Umbilical cord (tissue), 2 donors: ENCODE measurements around the gene ATP6AP2. TPM values are rescaled to one million over a fixed set of nuclear protein-coding genes. Genes with fewer than 3 reads are reported as not detected.
"Not testable (repeated sequence)": the region's sequence is repeated elsewhere in the genome, so short reads cannot be mapped to it uniquely, and the experiment has no call there.

Experiments used
- DNase-seq: peaks from one replicate; pipeline ENCODE4 v3.0.0-alpha.2; 2015; ENCODE audit warnings: low spot score
- total RNA-seq: library from RNA; depleted of rRNA; stranded (reverse); fragments of >200 nt; gene quantifications from one replicate; pipeline ENCODE4 v1.2.3, GENCODE V29; 2014; ENCODE audit warnings: low replicate concordance; ENCODE audit not compliant: insufficient read depth

ATP6AP2 gene, protein sequence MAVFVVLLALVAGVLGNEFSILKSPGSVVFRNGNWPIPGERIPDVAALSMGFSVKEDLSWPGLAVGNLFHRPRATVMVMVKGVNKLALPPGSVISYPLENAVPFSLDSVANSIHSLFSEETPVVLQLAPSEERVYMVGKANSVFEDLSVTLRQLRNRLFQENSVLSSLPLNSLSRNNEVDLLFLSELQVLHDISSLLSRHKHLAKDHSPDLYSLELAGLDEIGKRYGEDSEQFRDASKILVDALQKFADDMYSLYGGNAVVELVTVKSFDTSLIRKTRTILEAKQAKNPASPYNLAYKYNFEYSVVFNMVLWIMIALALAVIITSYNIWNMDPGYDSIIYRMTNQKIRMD
- 98.2 TPM for total RNA-seq

DNA sequence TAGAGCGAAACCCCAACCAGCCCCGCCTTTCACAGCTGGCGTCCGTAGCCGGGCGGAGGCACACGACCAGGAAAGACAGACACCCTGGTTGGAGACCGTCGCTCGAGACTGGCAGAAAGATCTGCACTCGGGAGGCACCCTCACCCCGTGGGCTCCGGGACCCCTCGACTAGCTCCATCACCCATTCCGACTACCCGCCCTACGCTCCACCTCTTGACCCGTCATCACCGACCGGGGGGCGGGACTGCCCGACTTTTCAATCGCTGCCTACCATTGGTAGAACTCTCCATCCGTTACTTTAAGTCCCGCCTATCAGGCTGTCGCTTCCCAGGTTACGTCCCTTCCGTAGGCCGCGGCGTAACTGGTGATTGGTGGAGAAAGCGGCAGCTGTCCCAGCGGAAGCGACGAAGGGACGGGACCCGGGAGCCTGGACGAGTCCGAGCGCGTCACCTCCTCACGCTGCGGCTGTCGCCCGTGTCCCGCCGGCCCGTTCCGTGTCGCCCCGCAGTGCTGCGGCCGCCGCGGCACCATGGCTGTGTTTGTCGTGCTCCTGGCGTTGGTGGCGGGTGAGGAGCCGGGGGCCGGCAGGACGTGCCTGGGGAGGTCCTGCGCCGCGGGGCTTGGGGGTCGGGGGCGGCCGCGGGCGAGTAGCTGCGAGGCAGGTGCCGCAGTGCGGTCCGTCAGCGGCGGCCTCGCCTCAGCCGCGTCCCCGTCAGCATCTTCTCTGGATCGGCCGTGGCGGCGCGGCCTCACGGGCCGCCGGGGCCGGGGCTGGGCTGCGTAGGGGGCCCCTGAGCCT lies at the start of gene ATP6AP2:
Gene ATP6AP2 (plus strand): TSS at position 434 of the 799 bp plus-strand sequence. CDS start 96 bp downstream, at position 530.
- DNase-seq = peak; percentile 96

- peak; percentile 68 for DNase-seq
Observed at GRCh38 chrX:40531056-40531826, 49.5 kb upstream of the ATP6AP2 start.

GRCh38 chrX:40537310-40537709 lies 43.5 kb upstream of the ATP6AP2 start:
- no peak for DNase-seq

- DNase-seq = peak; percentile 62
Observed at GRCh38 chrX:40538406-40538805, 42.4 kb upstream of the ATP6AP2 start.

DNA sequence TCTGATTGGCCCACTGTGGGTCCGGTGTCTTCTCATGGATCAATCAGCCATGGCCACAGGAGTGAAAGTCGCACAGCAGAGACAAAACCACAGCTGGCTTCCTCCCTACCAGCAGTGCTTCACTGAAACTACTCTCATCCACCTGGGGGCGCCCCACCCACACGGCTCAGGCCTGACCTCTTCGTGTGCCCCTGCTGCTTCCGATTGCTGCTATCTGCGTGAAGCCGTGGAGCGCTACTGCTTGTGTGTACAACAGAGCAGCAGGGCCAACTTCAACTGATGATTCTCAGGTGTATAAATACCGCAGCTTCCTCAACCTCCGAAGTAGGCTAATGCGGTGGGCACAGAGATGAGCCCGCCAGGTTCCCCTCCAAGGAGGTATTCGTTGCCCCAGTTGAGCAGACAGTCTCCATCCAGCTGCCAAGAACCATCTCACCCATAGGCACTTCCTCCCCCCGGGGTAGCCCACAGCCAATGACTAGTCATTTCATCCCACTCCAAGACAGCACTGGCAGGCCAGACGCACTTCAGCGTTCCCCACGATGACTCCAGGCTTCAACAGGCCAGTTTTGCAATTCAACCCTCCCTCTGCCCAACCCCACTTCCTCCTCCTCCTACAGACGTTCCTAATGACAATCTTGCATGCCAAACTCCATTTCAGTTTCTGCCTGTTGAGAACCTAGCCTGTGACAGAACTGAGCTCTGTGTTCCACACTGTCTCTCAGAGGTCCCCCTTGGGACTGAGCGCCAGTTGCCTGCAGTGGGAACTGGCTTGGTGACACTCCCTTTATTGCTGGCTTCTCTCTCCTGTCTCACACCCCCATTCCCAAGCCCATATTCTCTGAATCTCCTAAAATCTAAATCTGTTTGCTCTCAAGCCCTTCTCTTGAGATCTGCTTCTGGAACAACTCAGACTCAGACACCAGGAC lies 41.3 kb upstream of the ATP6AP2 start:
- DNase-seq = peak; percentile 79

- DNase-seq = no peak
Observed at GRCh38 chrX:40542208-40542607, 38.6 kb upstream of the ATP6AP2 start.

DNA sequence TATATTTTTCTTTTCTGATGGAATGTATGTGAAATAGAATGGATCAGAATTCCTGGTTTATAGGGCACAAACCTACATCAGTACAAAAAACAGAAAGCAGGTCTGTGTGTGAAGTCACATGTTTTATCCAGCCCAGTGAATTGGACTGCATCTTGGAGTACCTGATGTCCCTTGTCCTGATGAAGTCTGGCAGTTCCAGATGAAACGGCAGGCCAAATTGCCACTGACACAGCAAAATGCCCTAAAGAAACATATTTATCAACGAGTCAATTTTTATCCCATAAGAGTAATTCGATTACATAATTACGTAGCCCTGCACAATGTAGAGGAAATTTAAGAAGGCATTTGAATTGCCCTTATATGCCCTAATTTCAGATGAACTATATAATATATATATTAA lies 37.8 kb upstream of the ATP6AP2 start:
- DNase-seq = no peak

DNA sequence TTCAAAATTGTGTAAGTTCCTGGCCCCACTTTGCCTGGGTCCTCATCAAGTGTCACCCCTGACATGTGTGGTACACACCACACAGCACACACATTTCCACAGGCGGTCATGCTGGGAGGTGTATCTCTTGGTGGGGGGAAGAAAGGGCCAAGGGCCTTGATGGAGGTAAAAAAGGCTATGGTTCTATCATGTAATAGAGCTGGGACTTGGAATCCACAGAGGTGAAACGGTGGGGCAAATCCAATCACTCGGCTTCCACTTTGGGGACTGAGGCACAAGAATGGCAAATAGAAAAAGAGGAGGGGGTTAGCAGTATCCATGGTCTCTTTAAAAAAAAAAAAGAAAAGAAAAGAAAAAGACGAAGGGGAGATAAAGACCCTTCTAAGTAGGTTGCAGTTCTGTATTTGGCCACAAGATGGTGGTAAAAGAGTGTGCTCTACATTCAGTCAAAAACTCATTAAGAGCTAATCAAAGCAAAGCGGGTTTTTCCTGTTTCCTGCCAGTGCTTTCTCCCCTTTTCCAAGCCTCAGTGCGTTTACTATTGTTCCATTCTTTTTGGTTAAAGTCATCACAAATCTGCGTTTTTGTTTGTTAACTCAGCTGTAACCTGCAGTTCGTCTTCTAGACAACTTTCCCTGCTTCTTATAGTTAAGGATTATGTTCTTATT lies 37.0 kb upstream of the ATP6AP2 start:
- DNase-seq = peak; percentile 74

DNA sequence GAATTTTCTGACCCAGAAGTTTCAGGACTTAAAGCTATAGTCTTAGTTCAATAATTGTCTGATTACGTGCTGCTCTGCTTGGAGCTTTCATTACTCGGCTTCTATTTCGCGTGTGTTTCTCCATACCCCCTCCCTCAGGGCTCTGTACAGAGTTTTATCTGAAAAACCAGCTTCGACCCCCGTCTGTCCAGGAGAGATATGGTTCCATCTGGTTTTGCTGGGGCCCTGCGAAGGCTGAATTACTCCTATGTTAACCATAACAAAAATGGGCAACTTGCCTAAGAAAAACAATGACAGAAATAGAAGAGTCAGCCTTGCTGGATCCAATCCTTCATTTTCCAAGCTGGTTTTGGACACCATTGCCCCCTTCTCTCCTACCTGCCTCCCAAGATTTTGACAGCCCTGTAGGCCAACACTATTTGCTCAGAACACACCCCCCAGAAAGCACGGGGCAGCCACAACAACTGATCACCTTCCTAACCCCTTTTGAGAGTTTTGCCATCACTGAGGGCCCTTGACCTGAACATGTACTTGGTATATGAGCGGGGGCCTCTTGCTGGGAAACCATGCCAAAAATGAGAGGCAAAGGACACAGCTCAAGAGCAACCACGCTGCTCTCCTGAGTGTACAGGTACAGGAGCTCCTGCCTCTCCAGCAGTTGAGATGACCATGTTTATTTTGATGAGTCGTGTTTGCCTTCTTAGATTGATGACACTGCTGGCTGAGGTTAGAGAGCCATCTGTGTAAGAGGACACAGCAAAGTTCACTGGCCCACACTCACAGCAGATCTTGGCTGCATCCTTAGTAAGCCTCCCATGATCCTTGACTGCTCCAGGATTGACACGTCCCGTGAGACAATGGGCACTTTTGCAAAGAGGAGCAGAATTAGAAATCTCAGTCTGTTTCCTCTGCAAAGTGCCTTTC lies 36.2 kb upstream of the ATP6AP2 start:
- DNase-seq = no peak

DNA sequence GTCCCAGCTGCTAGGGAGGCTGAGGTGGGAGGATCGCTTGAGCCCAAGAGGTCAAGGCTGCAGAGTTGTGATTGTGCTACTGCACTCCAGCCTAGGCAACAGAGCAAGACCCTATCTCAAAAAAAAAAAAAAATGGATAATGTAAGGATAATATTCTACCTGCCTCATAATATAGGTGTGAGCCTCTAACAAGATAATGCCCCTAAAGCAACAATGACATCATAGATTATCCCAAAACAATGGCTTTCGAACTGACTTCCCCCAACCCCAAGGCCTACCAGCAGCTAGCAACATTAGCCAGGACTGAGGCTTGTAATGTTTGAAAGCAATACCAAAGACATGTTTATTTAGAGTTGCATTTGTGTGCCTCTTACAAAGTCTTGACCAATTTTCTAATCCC lies 33.9 kb upstream of the ATP6AP2 start:
- no peak for DNase-seq

DNA sequence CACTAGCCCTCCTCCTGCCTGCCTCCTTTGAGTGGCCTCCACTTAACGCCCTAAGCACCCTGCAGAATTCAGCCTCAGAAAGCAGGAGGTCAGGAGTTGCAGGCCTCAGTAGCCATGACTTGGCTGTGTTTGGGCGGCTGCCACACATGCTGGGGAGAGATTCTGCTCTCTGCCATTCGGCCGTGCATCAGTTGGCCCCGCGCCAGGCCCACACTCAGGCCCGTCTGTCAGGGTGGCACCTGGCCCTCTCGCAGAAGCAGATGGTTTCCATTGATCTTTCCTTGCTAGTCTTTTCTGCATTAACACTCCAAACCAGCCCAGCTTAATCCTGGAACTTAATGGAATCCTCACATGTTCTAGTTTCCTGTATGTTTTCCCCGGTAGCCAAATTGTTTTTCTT lies 30.7 kb upstream of the ATP6AP2 start:
- no peak for DNase-seq

DNA sequence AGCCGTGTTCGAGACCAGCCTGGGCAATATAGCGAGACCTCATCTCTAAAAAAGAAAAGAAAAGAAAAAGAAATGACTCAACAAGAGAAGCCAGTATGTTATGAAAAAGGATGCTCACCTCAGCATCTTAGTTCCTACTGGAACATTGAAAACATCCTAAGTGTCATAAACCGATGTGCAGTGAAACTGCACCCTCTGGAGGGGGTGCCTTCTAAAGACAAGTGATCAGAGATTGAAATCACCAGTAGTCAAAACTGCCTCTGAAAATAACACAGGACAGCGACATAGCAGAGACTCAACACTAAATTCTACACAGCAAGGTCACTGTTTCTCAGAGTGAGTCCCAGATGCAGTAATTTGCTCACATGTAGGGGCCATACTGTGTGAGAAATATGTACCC lies 28.0 kb upstream of the ATP6AP2 start:
- DNase-seq = peak; percentile 11

DNA sequence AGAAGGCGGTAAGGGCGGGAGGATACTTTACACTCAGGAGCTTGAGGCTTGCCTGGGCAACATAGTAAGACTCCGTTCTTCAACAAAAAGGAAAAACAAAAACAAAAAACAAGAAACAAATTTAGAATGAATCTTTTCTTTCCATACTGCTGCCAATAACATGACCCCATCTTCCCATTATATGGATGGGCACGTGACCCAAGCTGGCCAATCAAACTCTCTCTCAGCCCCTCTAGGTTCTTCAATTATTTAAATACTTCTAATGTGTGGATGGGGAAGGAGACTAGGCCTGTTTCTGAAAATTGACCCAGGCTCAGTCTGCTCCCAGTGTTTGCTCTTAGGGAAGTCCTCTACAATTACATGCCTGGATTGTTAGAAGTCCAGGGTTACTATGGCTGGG lies 22.2 kb upstream of the ATP6AP2 start:
- no peak for DNase-seq

DNA sequence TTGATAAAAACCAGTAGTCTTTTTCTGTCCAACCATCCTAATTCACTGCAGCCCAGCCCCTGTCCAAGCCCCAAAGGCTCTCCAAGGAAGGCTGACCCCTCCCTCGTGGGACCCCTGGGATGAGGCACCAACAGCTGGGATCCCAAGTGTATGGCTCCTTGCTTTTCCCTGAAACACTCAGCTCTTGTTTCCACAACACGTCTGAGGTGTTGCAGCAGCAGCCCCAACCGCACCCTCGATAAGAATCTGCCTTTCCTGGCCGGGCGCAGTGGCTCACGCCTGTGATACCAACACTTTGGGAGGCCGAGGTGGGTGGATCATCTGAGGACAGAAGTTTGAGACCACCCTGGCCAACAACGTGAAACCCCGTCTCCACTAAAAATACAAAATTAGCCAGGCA lies 17.0 kb upstream of the ATP6AP2 start:
- no peak for DNase-seq

GRCh38 chrX:40564447-40564846 lies 16.3 kb upstream of the ATP6AP2 start:
- DNase-seq = no peak

- DNase-seq = peak; percentile 6
Observed at GRCh38 chrX:40570346-40571093, 10.2 kb upstream of the ATP6AP2 start.

DNA sequence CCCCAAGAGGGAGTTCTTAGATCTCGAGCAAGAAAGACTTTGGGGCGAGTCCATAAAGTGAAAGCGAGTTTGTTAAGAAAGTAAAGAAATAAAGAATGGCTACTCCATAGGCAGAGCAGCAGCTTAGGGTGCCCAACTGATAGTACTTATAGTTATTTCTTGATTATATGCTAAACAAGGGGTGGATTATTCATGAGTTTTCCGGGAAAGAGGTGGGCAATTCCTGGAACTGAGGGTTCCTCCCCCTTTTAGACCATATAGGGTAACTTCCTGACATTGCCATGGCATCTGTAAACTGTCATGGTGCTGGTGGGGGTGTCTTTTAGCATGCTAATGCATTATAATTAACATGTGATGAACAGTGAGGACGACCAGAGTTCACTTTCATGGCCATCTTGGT lies 9.6 kb upstream of the ATP6AP2 start:
- not testable (repeated sequence) for DNase-seq

- no peak for DNase-seq
Observed at GRCh38 chrX:40571600-40571999, 9.2 kb upstream of the ATP6AP2 start.

DNA sequence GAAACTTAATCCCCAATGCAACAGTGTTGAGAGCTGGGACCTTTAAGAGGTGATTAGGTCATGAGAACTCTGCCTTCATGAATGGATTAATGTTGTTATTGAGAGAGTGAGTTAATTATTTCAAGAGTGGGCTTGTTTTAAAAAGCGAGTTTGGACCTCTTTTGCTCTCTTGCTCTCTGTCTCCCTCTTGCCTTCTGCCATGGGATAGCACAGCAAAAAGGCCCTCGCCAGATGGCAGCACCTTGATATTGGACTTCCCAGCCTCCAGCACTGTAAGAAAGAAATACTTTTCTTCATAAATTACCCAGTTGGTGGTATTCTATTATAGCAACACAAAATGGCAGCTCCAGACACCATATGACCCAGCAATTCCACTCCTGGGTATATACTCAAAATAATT lies 7.0 kb upstream of the ATP6AP2 start:
- DNase-seq = no peak
